SK-N-SH (cell line): ENCODE results near the gene HSPB1.

Experiments
- CTCF ChIP-seq: fragments of 200-600 bp; sonication (generic); IDR thresholded peaks from 2 replicates; pipeline ENCODE4 v1.6.1; 2017; ENCODE audit warnings: antibody characterized with exemption, mild to moderate bottlenecking, moderate library complexity
- POLR2AphosphoS5 ChIP-seq: IDR thresholded peaks from 2 replicates; pipeline ENCODE4 v1.6.1; 2012; ENCODE audit warnings: low read depth, low read length

GRCh38 chr7:76285604-76286374, 16.7 kb upstream of the HSPB1 start:
- no peak for TF ChIP-seq POLR2AphosphoS5
- no peak for TF ChIP-seq CTCF
